Measurements from ENCODE around the gene CCR4.

Gene CCR4

GRCh38 chr3:32996048-32996754 is 44.8 kb downstream of the CCR4 start:
- Histone ChIP-seq H4K20me1 (ENCODE audit: insufficient read depth, low read length) (no peaks in the 10 kb centered on the region), H3F3A (ENCODE audit: insufficient read depth, low read length) (no peaks in the 10 kb centered on the region), H3K27ac (ENCODE audit: low read length) (no peak overlapping the region), H2AFZ (ENCODE audit: low read length) (no peak overlapping the region), H3K9ac (ENCODE audit: low read length) (no peak overlapping the region), H3K36me3 (replicated peaks; ENCODE audit: insufficient read depth, low read length) (no peaks in the 10 kb centered on the region), H3K4me3 (ENCODE audit: low read length) (no peak overlapping the region), H3K4me1 (ENCODE audit: low read length) (no peaks in the 10 kb centered on the region), H3K9me3 (replicated peaks; ENCODE audit: insufficient read depth, low read length) (no peaks in the 10 kb centered on the region), H3K4me2 (ENCODE audit: low read depth, low read length) (no peak overlapping the region), H3K9me2 (replicated peaks; ENCODE audit: insufficient read depth, low read length) (no peaks in the 10 kb centered on the region), H3K79me2 (ENCODE audit: low read length) (no peaks in the 10 kb centered on the region), H3K27me3 (replicated peaks; ENCODE audit: insufficient read depth, low read length) (no peaks in the 10 kb centered on the region)
- TF ChIP-seq EZH2phosphoT487 (IDR thresholded peaks at IDR 0.05; ENCODE audit: low read length), result no peak
- no peak for TF ChIP-seq EZH2 (optimal IDR thresholded peaks at IDR 0.05; ENCODE audit: low read depth, low read length)
- TF ChIP-seq CTCF (IDR thresholded peaks at IDR 0.05; ENCODE audit: low read length), result no peak
- DNase-seq, result no peak

GRCh38 chr3:32996755-32997091 is 45.3 kb downstream of the CCR4 start:
- Histone ChIP-seq H3K27ac (ENCODE audit: low read length) (no peak overlapping the region), H4K20me1 (ENCODE audit: insufficient read depth, low read length) (no peaks in the 10 kb centered on the region), H3F3A (ENCODE audit: insufficient read depth, low read length) (no peaks in the 10 kb centered on the region), H3K4me3 (ENCODE audit: low read length) (no peak overlapping the region), H3K79me2 (ENCODE audit: low read length) (no peaks in the 10 kb centered on the region), H3K9ac (ENCODE audit: low read length) (no peak overlapping the region), H3K9me2 (replicated peaks; ENCODE audit: insufficient read depth, low read length) (no peaks in the 10 kb centered on the region), H3K9me3 (replicated peaks; ENCODE audit: insufficient read depth, low read length) (no peaks in the 10 kb centered on the region), H3K4me2 (ENCODE audit: low read depth, low read length) (no peak overlapping the region), H3K4me1 (ENCODE audit: low read length) (no peaks in the 10 kb centered on the region), H3K36me3 (replicated peaks; ENCODE audit: insufficient read depth, low read length) (no peaks in the 10 kb centered on the region), H3K27me3 (replicated peaks; ENCODE audit: insufficient read depth, low read length) (no peaks in the 10 kb centered on the region), H2AFZ (ENCODE audit: low read length) (no peak overlapping the region)
- no peak for DNase-seq
- no peak for TF ChIP-seq EZH2 (optimal IDR thresholded peaks at IDR 0.05; ENCODE audit: low read depth, low read length)
- no peak for TF ChIP-seq CTCF (IDR thresholded peaks at IDR 0.05; ENCODE audit: low read length)
- TF ChIP-seq EZH2phosphoT487 (IDR thresholded peaks at IDR 0.05; ENCODE audit: low read length), result no peak

GRCh38 chr3:32998631-32999451 is 47.4 kb downstream of the CCR4 start:
- TF ChIP-seq EZH2phosphoT487 (IDR thresholded peaks at IDR 0.05; ENCODE audit: low read length), result no peak
- no peak for TF ChIP-seq CTCF (IDR thresholded peaks at IDR 0.05; ENCODE audit: low read length)
- TF ChIP-seq EZH2 (optimal IDR thresholded peaks at IDR 0.05; ENCODE audit: low read depth, low read length), result no peak
- Histone ChIP-seq H2AFZ (ENCODE audit: low read length) (no peak overlapping the region), H4K20me1 (ENCODE audit: insufficient read depth, low read length) (no peaks in the 10 kb centered on the region), H3K27me3 (replicated peaks; ENCODE audit: insufficient read depth, low read length) (no peaks in the 10 kb centered on the region), H3K9ac (ENCODE audit: low read length) (no peak overlapping the region), H3K36me3 (replicated peaks; ENCODE audit: insufficient read depth, low read length) (no peaks in the 10 kb centered on the region), H3K4me2 (ENCODE audit: low read depth, low read length) (no peak overlapping the region), H3K4me3 (ENCODE audit: low read length) (no peak overlapping the region), H3K9me3 (replicated peaks; ENCODE audit: insufficient read depth, low read length) (no peaks in the 10 kb centered on the region), H3K9me2 (replicated peaks; ENCODE audit: insufficient read depth, low read length) (no peaks in the 10 kb centered on the region), H3K27ac (ENCODE audit: low read length) (no peak overlapping the region), H3K79me2 (ENCODE audit: low read length) (no peaks in the 10 kb centered on the region), H3K4me1 (ENCODE audit: low read length) (no peaks in the 10 kb centered on the region), H3F3A (ENCODE audit: insufficient read depth, low read length) (no peaks in the 10 kb centered on the region)
- no peak for DNase-seq

Data from MM.1S (cell line).